VCaP (cell line): ENCODE results near the gene CNTN4.

ENCODE experiments used
- H3K27ac ChIP-seq: fragments of 450-650 bp; 2 replicates; pipeline ENCODE4 v1.5.1; 2017
- CTCF ChIP-seq: fragments of 450-650 bp; conservative IDR thresholded peaks from 2 replicates; pipeline ENCODE4 v1.5.1; 2017; ENCODE audit warnings: mild to moderate bottlenecking, moderate library complexity

Gene CNTN4

GRCh38 chr3:2391896-2392295 lies 293.2 kb downstream of the CNTN4 start:
- H3K27ac ChIP-seq: peak overlapping the region; percentile 56
- no peak for TF ChIP-seq CTCF

GRCh38 chr3:2392981-2393380 lies 294.3 kb downstream of the CNTN4 start:
- H3K27ac ChIP-seq: no peak overlapping the region
- TF ChIP-seq CTCF: peak; percentile 44

- H3K27ac ChIP-seq: no peak overlapping the region
- no peak for TF ChIP-seq CTCF
Measured at GRCh38 chr3:2415083-2415482, 316.4 kb downstream of the CNTN4 start.

GRCh38 chr3:2420919-2421318 lies 322.3 kb downstream of the CNTN4 start:
- TF ChIP-seq CTCF: no peak
- no peak overlapping the region for H3K27ac ChIP-seq

GRCh38 chr3:2423143-2423542 lies 324.5 kb downstream of the CNTN4 start:
- TF ChIP-seq CTCF: no peak
- H3K27ac ChIP-seq: no peak overlapping the region

- H3K27ac ChIP-seq: no peak overlapping the region
- TF ChIP-seq CTCF: no peak
Measured at GRCh38 chr3:2441558-2441957, 342.9 kb downstream of the CNTN4 start.

- no peak overlapping the region for H3K27ac ChIP-seq
- TF ChIP-seq CTCF: no peak
Measured at GRCh38 chr3:2446146-2446545, 347.5 kb downstream of the CNTN4 start.

GRCh38 chr3:2452249-2452648 lies 353.6 kb downstream of the CNTN4 start:
- no peak overlapping the region for H3K27ac ChIP-seq
- no peak for TF ChIP-seq CTCF
